ENCODE measurements around the gene CEACAM20.
"Not testable (repeated sequence)": the region's sequence is repeated elsewhere in the genome, so short reads cannot be mapped to it uniquely, and the experiment has no call there.

CEACAM20 gene

GRCh38 chr19:44529536-44529935, at the start of gene CEACAM20:
CEACAM20 (minus strand) TSS chr19:44529675; CDS start chr19:44529509, 166 bp downstream.
- DNase-seq (ENCODE audit: low read depth in 2 of 2): no peak

GRCh38 chr19:44577566-44577874, 48.0 kb upstream of the CEACAM20 start:
- DNase-seq (ENCODE audit: low read depth in 2 of 2): no peak

- DNase-seq (ENCODE audit: low read depth in 2 of 2): no peak
Observed at GRCh38 chr19:44576843-44577565, 47.5 kb upstream of the CEACAM20 start.

- no peak for DNase-seq (ENCODE audit: low read depth in 2 of 2)
Observed at GRCh38 chr19:44575116-44575700, 45.7 kb upstream of the CEACAM20 start.

- no peak for DNase-seq (ENCODE audit: low read depth in 2 of 2)
Observed at GRCh38 chr19:44574186-44574950, 44.9 kb upstream of the CEACAM20 start.

- DNase-seq (ENCODE audit: low read depth in 2 of 2): no peak
Observed at GRCh38 chr19:44573627-44574026, 44.2 kb upstream of the CEACAM20 start.

GRCh38 chr19:44573183-44573582, 43.7 kb upstream of the CEACAM20 start:
- DNase-seq (ENCODE audit: low read depth in 2 of 2): no peak

- DNase-seq (ENCODE audit: low read depth in 2 of 2): no peak
Observed at GRCh38 chr19:44572581-44572900, 43.1 kb upstream of the CEACAM20 start.

- no peak for DNase-seq (ENCODE audit: low read depth in 2 of 2)
Observed at GRCh38 chr19:44571830-44572580, 42.5 kb upstream of the CEACAM20 start.

GRCh38 chr19:44570984-44571684, 41.7 kb upstream of the CEACAM20 start:
- DNase-seq (ENCODE audit: low read depth in 2 of 2): peak; percentile 2 to 16

GRCh38 chr19:44570603-44570983, 41.1 kb upstream of the CEACAM20 start:
- no peak for DNase-seq (ENCODE audit: low read depth in 2 of 2)

GRCh38 chr19:44567745-44568144, 38.3 kb upstream of the CEACAM20 start:
- no peak for DNase-seq (ENCODE audit: low read depth in 2 of 2)

GRCh38 chr19:44566984-44567383, 37.5 kb upstream of the CEACAM20 start:
- DNase-seq (ENCODE audit: low read depth in 2 of 2): no peak

- DNase-seq (ENCODE audit: low read depth in 2 of 2): not testable (repeated sequence)
Observed at GRCh38 chr19:44563086-44563655, 33.7 kb upstream of the CEACAM20 start.

- no peak for DNase-seq (ENCODE audit: low read depth in 2 of 2)
Observed at GRCh38 chr19:44557933-44558332, 28.5 kb upstream of the CEACAM20 start.

GRCh38 chr19:44554641-44555246, 25.3 kb upstream of the CEACAM20 start:
- DNase-seq (ENCODE audit: low read depth in 2 of 2): no peak

- DNase-seq (ENCODE audit: low read depth in 2 of 2): no peak
Observed at GRCh38 chr19:44553478-44554171, 24.1 kb upstream of the CEACAM20 start.

GRCh38 chr19:44552324-44552723, 22.8 kb upstream of the CEACAM20 start:
- DNase-seq (ENCODE audit: low read depth in 2 of 2): no peak

GRCh38 chr19:44551850-44552249, 22.4 kb upstream of the CEACAM20 start:
- DNase-seq (ENCODE audit: low read depth in 2 of 2): no peak

GRCh38 chr19:44550976-44551375, 21.5 kb upstream of the CEACAM20 start:
- not testable (repeated sequence) for DNase-seq (ENCODE audit: low read depth in 2 of 2)

All from stimulated activated CD8-positive, alpha-beta memory T cell treated with anti-CD3 and anti-CD28 coated beads, Interleukin-7, amount 100 ng/mL, for 1 hour (primary cell).